H9 (cell line): ENCODE data around the gene SLC25A12. TPM values are rescaled to one million over a fixed set of nuclear protein-coding genes. Genes with fewer than 3 reads are reported as not detected.
"Not testable (repeated sequence)": the region's sequence is repeated elsewhere in the genome, so short reads cannot be mapped to it uniquely, and the experiment has no call there.

Experiments
- DNase-seq: peaks from one replicate; pipeline ENCODE4 v3.0.0-alpha.2; 2017
- H2AFZ ChIP-seq: one replicate; pipeline ENCODE4 v1.6.1; 2013; ENCODE audit warnings: mild to moderate bottlenecking, low read length, control low read depth, moderate library complexity
- H2AK5ac ChIP-seq: 2 replicates; pipeline ENCODE4 v1.6.1; 2013; ENCODE audit warnings: low read length, control low read depth, mixed read lengths; ENCODE audit not compliant: insufficient read length
- H2BK120ac ChIP-seq: one replicate; pipeline ENCODE4 v1.6.1; 2013; ENCODE audit warnings: low read depth, mild to moderate bottlenecking, low read length, control low read depth, inconsistent platforms; ENCODE audit not compliant: poor library complexity, severe bottlenecking
- H2BK12ac ChIP-seq: 2 replicates; pipeline ENCODE4 v1.6.1; 2013; ENCODE audit warnings: low read length, control low read depth, mixed read lengths, low read depth; ENCODE audit not compliant: insufficient read length
- H2BK15ac ChIP-seq: 2 replicates; pipeline ENCODE4 v1.6.1; 2013; ENCODE audit warnings: low read depth, low read length, control low read depth
- H2BK20ac ChIP-seq: one replicate; pipeline ENCODE4 v1.6.1; 2013; ENCODE audit warnings: low read depth, mild to moderate bottlenecking, low read length, control low read depth, inconsistent platforms; ENCODE audit not compliant: poor library complexity, severe bottlenecking
- H2BK5ac ChIP-seq: 2 replicates; pipeline ENCODE4 v1.6.1; 2013; ENCODE audit warnings: low read length, control low read depth, mixed read lengths; ENCODE audit not compliant: insufficient read length
- H3K14ac ChIP-seq: 2 replicates; pipeline ENCODE4 v1.6.1; 2013; ENCODE audit warnings: low read length, control low read depth; ENCODE audit not compliant: insufficient read depth
- H3K18ac ChIP-seq: 2 replicates; pipeline ENCODE4 v1.6.1; 2013; ENCODE audit warnings: low read depth, mild to moderate bottlenecking, mixed read lengths, low read length, control low read depth; ENCODE audit not compliant: insufficient read length
- H3K23ac ChIP-seq: 2 replicates; pipeline ENCODE4 v1.6.1; 2013; ENCODE audit warnings: low read length, control low read depth, mixed read lengths, low read depth; ENCODE audit not compliant: insufficient read length
- H3K23me2 ChIP-seq: 2 replicates; pipeline ENCODE4 v1.6.1; 2013; ENCODE audit warnings: low read depth, mild to moderate bottlenecking, mixed read lengths, low read length, control low read depth; ENCODE audit not compliant: insufficient read length, poor library complexity, severe bottlenecking
- H3K27ac ChIP-seq: 2 replicates; pipeline ENCODE4 v1.5.1; 2013; ENCODE audit warnings: low read length, control low read depth, mixed read lengths, low read depth; ENCODE audit not compliant: insufficient read length
- H3K27me3 ChIP-seq: 2 replicates; pipeline ENCODE4 v1.6.1; 2013; ENCODE audit warnings: low read length, control low read depth, inconsistent platforms; ENCODE audit not compliant: insufficient read depth
- H3K4ac ChIP-seq: 2 replicates; pipeline ENCODE4 v1.6.1; 2013; ENCODE audit warnings: low read depth, mild to moderate bottlenecking, control low read depth, inconsistent platforms, low read length, moderate library complexity
- H3K4me1 ChIP-seq: 2 replicates; pipeline ENCODE4 v1.6.1; 2013; ENCODE audit warnings: low read length, control low read depth, inconsistent platforms; ENCODE audit not compliant: insufficient read depth
- H3K4me2 ChIP-seq: 2 replicates; pipeline ENCODE4 v1.6.1; 2013; ENCODE audit warnings: low read length, control low read depth, mixed read lengths; ENCODE audit not compliant: insufficient read length, insufficient read depth
- H3K56ac ChIP-seq: 2 replicates; pipeline ENCODE4 v1.6.1; 2013; ENCODE audit warnings: low read depth, mild to moderate bottlenecking, mixed read lengths, low read length, control low read depth; ENCODE audit not compliant: insufficient read length
- H3K79me1 ChIP-seq: 2 replicates; pipeline ENCODE4 v1.6.1; 2013; ENCODE audit warnings: low read depth, mild to moderate bottlenecking, moderate library complexity, low read length, control low read depth, inconsistent platforms; ENCODE audit not compliant: insufficient read depth, poor library complexity, severe bottlenecking
- H3K79me2 ChIP-seq: 2 replicates; pipeline ENCODE4 v1.6.1; 2013; ENCODE audit warnings: low read length, control low read depth, inconsistent platforms; ENCODE audit not compliant: insufficient read depth
- H3K9ac ChIP-seq: 2 replicates; pipeline ENCODE4 v1.6.1; 2013; ENCODE audit warnings: low read length, control low read depth, mixed read lengths; ENCODE audit not compliant: insufficient read length; ENCODE audit errors: extremely low read depth
- H3K9me3 ChIP-seq: one replicate; pipeline ENCODE4 v1.6.1; 2013; ENCODE audit warnings: low read depth, low read length, inconsistent platforms; ENCODE audit not compliant: control insufficient read depth
- H3T11ph ChIP-seq: one replicate; pipeline ENCODE4 v1.6.1; 2013; ENCODE audit warnings: mild to moderate bottlenecking, low read length, control low read depth, inconsistent platforms
- H4K20me1 ChIP-seq: one replicate; pipeline ENCODE4 v1.6.1; 2013; ENCODE audit not compliant: control insufficient read depth, insufficient read length, insufficient read depth
- H4K5ac ChIP-seq: 2 replicates; pipeline ENCODE4 v1.6.1; 2013; ENCODE audit warnings: low read depth, mild to moderate bottlenecking, mixed read lengths, low read length, control low read depth; ENCODE audit not compliant: insufficient read length
- H4K8ac ChIP-seq: replicated peaks from 2 replicates; pipeline ENCODE4 v1.6.1; 2013; ENCODE audit warnings: low read length, control low read depth, mixed read lengths, low read depth; ENCODE audit not compliant: insufficient read length
- H4K91ac ChIP-seq: 2 replicates; pipeline ENCODE4 v1.6.1; 2013; ENCODE audit warnings: low read depth, mild to moderate bottlenecking, moderate library complexity, mixed read lengths, low read length, control low read depth; ENCODE audit not compliant: insufficient read length
- H3K27ac Mint-ChIP-seq, 3 experiments: 2 replicates in 2 of 3; 3 replicates in 1 of 3; pipeline ENCODE4 v1.8.0; 2020 to 2021; ENCODE audit warnings: mixed read lengths in 3 of 3, mild to moderate bottlenecking in 1 of 3, moderate library complexity in 1 of 3
- H3K27me3 Mint-ChIP-seq: 2 replicates; pipeline ENCODE4 v1.8.0; 2021; ENCODE audit warnings: low read depth, mild to moderate bottlenecking, moderate library complexity, mixed read lengths
- H3K36me3 Mint-ChIP-seq, 3 experiments: 2 replicates in 2 of 3; 3 replicates in 1 of 3; pipeline ENCODE4 v1.8.0; 2020 to 2021; ENCODE audit warnings: low read depth in 3 of 3, mixed read lengths in 3 of 3; ENCODE audit not compliant: insufficient read depth in 1 of 3
- H3K4me1 Mint-ChIP-seq, 2 experiments: 2 replicates each; pipeline ENCODE4 v1.8.0; 2020; ENCODE audit warnings: mixed read lengths in 2 of 2
- H3K4me3 Mint-ChIP-seq, 2 experiments: 2 replicates in 1 of 2; 3 replicates in 1 of 2; pipeline ENCODE4 v1.8.0; 2020 to 2021; ENCODE audit warnings: mild to moderate bottlenecking in 2 of 2, mixed read lengths in 2 of 2, moderate library complexity in 1 of 2
- H3K9me3 Mint-ChIP-seq, 2 experiments: 2 replicates in 1 of 2; 3 replicates in 1 of 2; pipeline ENCODE4 v1.8.0; 2020; ENCODE audit warnings: mild to moderate bottlenecking in 2 of 2, mixed read lengths in 2 of 2, moderate library complexity in 1 of 2
- CTCF ChIP-seq: fragments of 200-600 bp; sonication (generic); conservative IDR thresholded peaks from 3 replicates; pipeline ENCODE4 v1.8.0; 2021; ENCODE audit warnings: antibody characterized with exemption, mild to moderate bottlenecking
- WGBS: extraction: QIAGEN DNeasy Blood & Tissue Kit; methylation state at CpG from one replicate; pipeline ENCODE4 v1.1.7; 2013; ENCODE audit warnings: missing lambda C conversion rate, low lambda C conversion rate, mixed read lengths; ENCODE audit not compliant: insufficient read length; ENCODE audit errors: extremely low coverage; 5-methylcytosine and 5-hydroxymethylcytosine counted together
- total RNA-seq: library from RNA; stranded (reverse); gene quantifications from 2 replicates; pipeline ENCODE4 v1.2.1, GENCODE V29; 2021

Gene SLC25A12
- total RNA-seq, 1 experiment from 2014 or later = 10.1 TPM

- Histone ChIP-seq H3K56ac (no peak overlapping the region), H2BK12ac (no peak overlapping the region), H4K20me1 (no peaks in the 10 kb centered on the region), H3K79me2 (no peaks in the 10 kb centered on the region), H3K4me2 (no peak overlapping the region), H2AK5ac (no peak overlapping the region), H4K8ac (no peak overlapping the region), H3T11ph (no peak overlapping the region), H2BK15ac (no peak overlapping the region), H3K23me2 (no peaks in the 10 kb centered on the region), H3K27me3 (no peaks in the 10 kb centered on the region), H2AFZ (no peak overlapping the region), H3K79me1 (no peaks in the 10 kb centered on the region), H3K4ac (no peak overlapping the region), H2BK5ac (no peak overlapping the region), H3K23ac (no peak overlapping the region), H3K14ac (no peak overlapping the region), H2BK20ac (no peak overlapping the region), H3K9me3 (no peaks in the 10 kb centered on the region), H4K5ac (no peak overlapping the region), H3K4me1 (no peaks in the 10 kb centered on the region), H4K91ac (no peak overlapping the region), H3K27ac (no peak overlapping the region), H3K9ac (no peak overlapping the region), H3K18ac (no peak overlapping the region), H2BK120ac (no peak overlapping the region)
- no peak overlapping the region; a peak in 2 of 7 replicates for H3K27ac Mint-ChIP-seq
- no CpG with 5 or more reads among the region's 2 CpGs for WGBS
- no peaks in the 10 kb centered on the region for H3K9me3 Mint-ChIP-seq
- H3K4me1 Mint-ChIP-seq = peaks cover 8 to 11% of the 10 kb centered on the region in 2 experiments
- no peak for DNase-seq
- no peak for TF ChIP-seq CTCF
- no peak overlapping the region for H3K4me3 Mint-ChIP-seq
- no peaks in the 10 kb centered on the region for H3K27me3 Mint-ChIP-seq
- peaks cover 18 to 34% (median 24%) of the 10 kb centered on the region in 3 experiments for H3K36me3 Mint-ChIP-seq
Measured at GRCh38 chr2:171762879-171763573, 131.0 kb downstream of the SLC25A12 start.

DNA sequence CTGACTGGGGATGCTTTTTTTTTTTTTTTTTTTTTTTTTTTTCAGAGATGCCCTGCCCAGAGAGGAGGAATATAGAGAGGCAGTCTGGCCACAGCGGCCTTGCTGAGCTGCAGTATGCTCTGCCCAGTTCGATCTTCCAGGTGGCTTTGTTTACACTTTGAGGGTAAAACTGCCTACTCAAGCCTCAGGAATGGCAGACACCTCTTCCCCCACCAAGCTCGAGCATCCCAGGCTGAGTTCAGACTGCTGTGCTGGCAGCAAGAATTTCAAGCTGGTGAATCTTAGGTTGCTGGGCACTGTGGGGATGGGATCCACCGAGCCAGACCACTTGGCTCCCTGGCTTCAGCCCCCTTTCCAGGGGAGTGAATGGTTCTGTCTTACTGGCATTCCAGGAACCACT lies 132.9 kb downstream of the SLC25A12 start:
- H3K27me3 Mint-ChIP-seq = not testable (repeated sequence)

More for the DNA sequence above, 132.9 kb downstream of the SLC25A12 start:
- not testable (repeated sequence) for DNase-seq, H4K20me1 ChIP-seq, H3K4me1 ChIP-seq, H3K4me3 Mint-ChIP-seq, H3K27me3 ChIP-seq, H3K14ac ChIP-seq, H4K8ac ChIP-seq, H2AFZ ChIP-seq, H3K27ac ChIP-seq, H3K79me1 ChIP-seq, H3T11ph ChIP-seq, H4K91ac ChIP-seq, H2BK15ac ChIP-seq, H2BK5ac ChIP-seq, H3K9me3 Mint-ChIP-seq, H3K4me2 ChIP-seq, H3K9ac ChIP-seq, H4K5ac ChIP-seq, H3K23ac ChIP-seq, H2BK120ac ChIP-seq, H3K18ac ChIP-seq, H3K4ac ChIP-seq, H3K56ac ChIP-seq, H3K27ac Mint-ChIP-seq, H2AK5ac ChIP-seq, H2BK20ac ChIP-seq, H3K79me2 ChIP-seq, H3K23me2 ChIP-seq, H3K9me3 ChIP-seq, H2BK12ac ChIP-seq
- WGBS = no CpG with 5 or more reads among the region's 4 CpGs
- Mint-ChIP-seq H3K4me1 (peaks cover 8 to 11% of the 10 kb centered on the region in 2 experiments), H3K36me3 (peaks cover 18 to 32% (median 25%) of the 10 kb centered on the region in 3 experiments)
